ENCODE measurements around the gene TP63.

The TP63 gene

DNA sequence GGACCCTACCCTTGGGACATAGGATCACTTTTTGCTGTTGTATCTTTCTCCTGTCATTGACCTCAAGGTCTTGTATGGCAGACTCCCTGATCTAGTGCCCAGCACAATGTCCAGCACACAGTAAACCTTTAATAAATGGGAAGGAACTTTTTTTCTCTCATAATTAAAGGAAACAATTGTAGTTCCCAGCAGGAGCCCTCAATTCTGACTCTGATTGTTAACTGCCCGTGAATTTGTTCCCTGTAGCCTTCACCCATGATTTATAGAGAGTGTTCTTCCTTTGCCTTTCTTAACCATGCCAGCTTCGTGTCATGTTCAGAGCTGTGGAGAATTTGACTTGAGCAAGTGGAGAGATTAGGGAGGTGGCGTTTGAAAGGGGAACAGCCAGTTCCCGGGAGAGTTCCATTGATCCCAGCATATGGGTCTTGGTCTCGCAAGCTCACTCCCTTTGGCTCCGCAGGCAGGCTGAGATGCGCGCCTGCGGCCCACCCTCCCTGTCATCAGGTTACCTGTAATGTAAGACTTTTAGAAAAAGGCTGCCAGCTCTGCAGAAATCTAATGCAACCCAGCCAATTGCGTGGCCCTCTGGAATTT, 182.6 kb downstream of the TP63 start:
- no peak for DNase-seq (ENCODE audit: low read depth in 2 of 2)

DNA sequence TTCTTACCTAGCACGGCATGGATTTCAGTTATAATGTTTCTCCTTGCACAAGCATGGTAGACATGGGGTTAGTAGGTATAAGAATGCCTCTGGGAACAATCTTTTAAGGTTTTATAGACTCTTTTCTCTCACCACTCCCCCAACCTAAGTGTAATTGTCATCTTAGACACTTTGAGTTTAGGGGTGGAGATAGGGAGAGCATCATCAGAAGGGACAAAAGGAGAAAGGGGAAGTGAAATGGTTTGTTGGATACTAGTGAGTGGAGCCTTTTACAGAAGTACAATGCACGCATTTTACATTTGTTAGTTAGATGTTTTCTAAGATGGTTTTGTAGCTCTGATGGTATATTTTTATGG, 189.2 kb downstream of the TP63 start:
- DNase-seq (ENCODE audit: low read depth in 2 of 2): no peak

DNA sequence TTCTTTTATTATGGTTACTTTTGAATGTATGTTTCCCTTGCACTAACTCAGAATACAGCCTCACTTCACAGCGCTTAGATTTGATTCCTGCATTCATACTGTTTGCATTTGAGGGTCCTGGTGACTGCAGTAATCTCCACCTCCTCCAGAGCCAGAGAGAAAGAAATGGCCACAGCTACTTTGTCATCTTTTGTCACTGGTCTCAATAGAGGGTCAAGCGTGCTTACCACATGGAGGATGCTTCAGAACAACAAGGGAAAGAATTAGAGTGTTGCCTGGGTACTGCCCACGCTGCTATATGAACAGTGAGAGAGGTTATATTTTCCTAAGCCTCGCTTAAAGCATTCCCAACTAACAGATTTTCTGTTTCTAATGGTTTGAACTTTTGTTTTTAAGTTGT, 190.1 kb downstream of the TP63 start:
- no peak for DNase-seq (ENCODE audit: low read depth in 2 of 2)

DNA sequence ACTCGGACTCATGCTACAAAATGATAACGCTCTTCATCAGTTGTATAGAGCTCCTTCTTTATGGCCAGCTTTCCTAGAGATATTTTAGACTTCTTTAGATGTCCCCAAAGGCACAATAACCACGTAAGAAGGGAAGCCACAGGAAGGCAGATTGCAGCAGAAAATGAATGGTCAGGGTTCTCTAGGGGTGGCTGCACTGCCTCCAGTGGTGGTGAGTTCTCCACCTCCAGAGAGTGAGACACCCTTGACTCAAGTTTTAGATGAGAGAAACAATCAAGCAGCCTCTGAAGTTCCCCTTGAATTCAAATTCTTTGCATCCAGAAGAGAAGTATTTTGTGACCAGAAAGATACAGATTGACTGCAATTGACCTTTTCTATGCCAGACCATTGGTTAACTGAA, 191.5 kb downstream of the TP63 start:
- no peak for DNase-seq (ENCODE audit: low read depth in 2 of 2)

DNA sequence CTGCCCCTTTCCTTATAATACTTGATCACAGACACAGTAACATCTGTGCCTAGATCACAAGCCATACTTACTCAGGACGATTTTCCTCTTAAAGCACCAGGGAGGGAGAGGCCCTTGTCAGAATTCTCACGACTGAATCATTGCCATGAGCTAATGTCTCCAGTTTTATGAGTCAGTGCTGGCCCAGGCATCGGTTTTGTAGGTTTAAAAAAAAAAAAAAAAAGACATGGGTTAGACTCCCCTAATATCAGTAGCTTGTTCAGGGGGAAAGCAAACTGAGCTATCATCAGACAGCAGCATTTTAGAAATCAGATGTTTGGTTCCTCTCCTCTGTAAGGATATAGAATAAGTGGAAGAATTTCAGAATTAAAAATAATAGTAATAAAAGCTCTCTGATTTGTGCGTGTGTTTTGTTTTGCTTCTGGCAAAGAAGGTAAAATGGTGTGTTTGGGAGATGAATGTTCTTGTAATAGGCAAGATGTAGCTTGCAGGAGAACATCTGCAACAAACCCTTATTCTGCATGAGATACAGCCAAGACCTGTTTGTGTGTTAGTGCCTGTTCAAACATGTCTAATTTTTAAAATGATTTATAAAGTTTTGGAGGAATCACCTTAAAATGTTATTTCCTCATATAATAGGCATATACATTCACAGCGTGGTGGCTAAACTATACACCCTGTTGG, 193.6 kb downstream of the TP63 start:
- no peak for DNase-seq (ENCODE audit: low read depth in 2 of 2)

DNA sequence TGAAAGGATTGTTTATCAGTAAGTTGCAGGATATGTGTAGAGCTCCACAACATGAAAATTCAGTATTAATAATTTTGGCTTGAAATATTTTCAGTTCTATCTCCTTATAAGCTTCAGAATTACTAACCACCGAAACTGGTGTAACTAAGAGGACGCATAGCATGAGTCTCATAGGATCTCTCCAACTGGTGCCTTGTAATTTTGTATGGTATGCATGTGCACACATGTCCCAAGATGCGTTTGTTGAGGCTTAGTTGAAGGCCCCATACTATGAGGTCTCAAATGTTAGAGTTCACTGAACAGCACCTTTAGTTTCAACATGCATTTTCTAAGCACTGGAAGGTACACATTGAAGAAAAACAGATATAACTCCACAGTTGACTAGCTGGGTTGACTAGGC, 195.4 kb downstream of the TP63 start:
- no peak for DNase-seq (ENCODE audit: low read depth in 2 of 2)

DNA sequence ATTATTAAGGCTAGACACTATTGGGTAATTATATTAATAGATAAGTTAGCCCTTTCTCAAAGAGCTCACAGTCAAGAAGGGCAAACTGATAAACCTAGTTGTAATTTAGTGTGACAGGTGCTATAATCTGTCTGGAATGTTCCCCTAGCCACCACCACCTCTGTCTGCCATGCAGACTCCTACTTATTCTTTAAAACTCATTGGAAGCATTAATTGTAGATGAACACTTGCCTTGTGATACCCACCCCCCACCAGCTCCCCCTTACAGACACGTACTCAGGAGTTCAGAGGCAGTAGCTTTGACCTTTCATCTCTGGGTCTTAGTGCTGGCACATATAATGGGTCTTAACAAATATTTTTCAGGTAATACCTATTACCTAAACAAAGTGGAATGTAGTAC, 195.9 kb downstream of the TP63 start:
- no peak for DNase-seq (ENCODE audit: low read depth in 2 of 2)

DNA sequence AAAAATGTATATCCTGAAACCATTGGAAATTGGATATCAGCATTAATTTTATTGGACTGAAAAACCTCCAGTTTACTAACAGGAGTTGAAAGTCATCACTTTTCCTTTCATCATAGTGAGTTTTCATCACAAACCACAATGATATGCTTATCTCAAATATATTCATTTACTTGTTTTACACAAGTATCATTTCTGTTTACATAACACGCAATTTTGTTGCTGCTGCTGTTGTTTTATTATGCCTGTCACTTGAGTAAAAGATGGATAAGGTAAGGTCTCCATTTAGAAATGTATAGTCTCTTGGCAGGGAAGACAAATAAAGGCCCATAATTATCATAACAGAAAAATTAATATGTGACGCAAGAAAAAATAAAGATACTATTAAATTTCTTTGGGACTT, 199.2 kb downstream of the TP63 start:
- DNase-seq (ENCODE audit: low read depth in 2 of 2): no peak

DNA sequence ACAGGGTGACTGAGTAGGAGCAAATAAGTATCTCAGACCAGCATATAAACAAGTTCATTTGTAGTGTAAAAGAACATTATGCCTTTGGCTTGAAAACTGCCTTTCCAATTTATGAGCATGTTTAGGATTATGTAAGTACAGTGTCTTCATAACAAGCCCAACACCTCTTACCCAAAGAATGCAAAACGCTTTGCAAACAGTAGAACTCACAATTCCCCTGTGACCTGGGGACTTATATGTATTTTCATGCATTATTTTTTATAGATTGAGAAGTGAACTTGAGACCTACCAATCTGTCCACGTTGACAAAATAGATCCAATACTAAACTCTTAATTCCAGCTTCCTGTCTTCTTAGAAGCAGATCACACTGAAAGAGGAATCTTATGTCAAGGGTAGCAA, 202.1 kb downstream of the TP63 start:
- no peak for DNase-seq (ENCODE audit: low read depth in 2 of 2)

DNA sequence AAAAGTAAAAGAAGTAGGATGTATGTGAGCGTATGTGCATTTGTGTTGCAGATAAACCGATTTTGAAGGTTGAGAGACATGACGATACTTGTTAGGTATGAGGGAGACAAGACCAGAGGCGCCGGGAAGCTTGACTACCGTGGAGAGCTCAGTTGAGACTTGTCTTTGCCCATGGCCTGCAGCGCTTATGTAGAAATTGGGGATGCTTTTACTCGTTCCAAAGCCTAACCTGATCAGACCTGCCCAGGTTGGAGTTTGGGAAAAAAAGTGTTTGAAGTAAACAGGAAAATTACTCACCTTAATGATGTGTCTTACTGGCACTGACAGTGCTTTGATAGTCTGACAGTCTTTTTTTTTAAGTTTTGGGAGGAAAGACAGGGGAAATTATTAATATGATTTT, 202.8 kb downstream of the TP63 start:
- no peak for DNase-seq (ENCODE audit: low read depth in 2 of 2)

DNA sequence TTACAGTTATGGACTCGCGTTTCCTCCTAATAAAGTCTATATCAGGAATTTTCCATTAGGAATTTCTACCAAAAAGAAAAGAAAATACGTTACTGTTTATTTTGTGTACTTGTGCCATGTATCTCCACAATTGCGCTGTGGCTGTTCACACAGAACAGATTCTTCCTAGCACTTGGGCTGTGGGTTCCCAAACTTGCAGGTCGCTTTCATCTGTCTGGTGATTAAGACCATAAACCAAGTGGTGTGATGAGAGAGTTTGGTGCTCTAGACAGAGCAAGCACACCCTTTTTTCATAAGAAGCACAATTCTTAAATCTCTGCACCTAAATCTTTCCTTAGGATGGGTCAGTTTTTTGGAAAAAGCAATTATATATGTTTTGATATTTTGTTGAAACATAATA, 203.3 kb downstream of the TP63 start:
- no peak for DNase-seq (ENCODE audit: low read depth in 2 of 2)

DNA sequence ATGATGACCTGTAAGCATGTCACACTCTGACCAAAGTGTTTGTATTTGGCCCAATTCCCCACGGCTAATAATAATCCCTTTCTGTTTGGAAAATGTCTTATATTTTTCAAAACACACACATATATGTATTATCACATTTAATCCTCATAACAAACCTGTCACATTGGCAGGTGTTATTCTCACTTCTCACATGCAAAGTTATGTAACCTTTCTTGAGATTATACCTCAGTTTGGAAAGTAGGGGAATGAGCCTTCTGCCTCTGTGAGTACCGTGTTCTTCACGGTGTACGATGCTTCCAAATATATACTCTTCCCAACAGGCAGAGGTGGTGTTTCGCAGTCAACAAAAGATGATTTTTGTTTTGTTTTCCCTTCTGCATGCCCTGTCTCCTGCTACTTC, 205.6 kb downstream of the TP63 start:
- no peak for DNase-seq (ENCODE audit: low read depth in 2 of 2)

DNA sequence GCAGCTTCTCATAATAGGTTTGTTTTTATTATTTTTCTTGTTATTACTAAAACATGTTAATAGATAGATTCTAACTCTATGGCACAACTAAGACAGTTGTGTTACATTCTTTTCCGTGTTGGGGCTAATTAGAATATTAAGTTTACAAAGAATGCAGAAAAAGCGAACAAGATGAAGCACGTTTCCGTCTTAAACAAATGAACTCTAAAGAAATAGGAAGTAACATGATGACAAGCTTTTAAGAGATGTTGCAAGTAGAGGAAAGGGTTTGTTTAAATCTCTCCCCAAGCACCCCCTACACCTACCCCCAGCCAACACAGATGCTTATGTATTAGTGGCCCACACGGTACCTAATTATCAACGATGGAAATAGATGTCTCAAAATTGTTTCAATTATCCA, 207.1 kb downstream of the TP63 start:
- DNase-seq (ENCODE audit: low read depth in 2 of 2): no peak

DNA sequence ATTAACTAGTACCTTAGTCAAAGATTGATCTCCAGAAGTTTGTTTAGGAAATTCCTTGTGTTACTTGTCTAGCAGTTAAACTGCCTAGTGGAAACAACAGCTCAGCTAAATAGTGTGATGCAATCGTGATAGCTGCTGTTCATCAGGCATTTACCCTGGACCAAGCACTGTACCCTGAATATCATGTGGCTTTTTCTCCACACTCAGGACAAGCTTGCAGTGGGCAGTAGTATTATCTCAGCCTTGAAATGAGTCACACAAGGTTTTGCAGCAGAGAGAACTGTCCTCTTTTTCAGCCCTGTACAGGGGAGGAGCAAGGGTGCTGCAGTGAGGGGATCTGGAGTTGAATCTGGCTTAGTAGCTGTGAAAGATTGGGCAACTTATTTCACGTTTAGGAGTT, 208.4 kb downstream of the TP63 start:
- DNase-seq (ENCODE audit: low read depth in 2 of 2): no peak

DNA sequence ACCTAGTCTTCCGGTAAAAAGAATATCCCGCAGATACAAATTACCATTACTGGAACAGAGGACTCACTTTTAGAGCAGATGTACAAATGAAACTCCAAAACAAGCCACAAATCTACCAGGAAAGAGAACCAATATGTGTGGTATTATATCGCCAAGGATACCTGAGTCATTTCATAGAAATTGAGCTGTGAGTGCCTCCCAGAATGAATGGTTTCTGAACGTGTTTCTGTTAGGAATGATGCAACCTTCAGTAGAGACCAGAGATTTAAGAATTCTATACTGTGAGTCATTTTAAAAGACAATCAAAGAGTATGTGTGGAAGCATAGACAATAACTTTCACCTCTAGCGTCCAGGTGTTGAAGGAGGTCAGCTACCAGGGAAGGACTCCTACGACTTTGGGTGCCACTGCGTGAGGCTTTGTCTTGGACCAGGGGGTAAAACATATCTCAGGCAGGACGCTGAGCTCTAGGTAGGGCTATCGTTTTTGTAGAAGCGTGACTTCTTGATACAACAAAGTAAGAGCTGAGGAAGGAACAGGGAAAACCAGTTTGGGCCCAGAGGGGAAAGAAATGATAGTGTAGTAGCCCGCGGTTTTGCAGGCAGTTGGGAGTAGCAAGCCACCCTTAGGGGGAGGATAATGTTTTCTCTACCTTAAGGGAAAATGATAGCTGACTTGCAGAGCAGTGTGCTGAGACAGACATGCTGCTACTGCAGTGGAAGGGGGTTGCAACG, 210.4 kb downstream of the TP63 start:
- no peak for DNase-seq (ENCODE audit: low read depth in 2 of 2)

DNA sequence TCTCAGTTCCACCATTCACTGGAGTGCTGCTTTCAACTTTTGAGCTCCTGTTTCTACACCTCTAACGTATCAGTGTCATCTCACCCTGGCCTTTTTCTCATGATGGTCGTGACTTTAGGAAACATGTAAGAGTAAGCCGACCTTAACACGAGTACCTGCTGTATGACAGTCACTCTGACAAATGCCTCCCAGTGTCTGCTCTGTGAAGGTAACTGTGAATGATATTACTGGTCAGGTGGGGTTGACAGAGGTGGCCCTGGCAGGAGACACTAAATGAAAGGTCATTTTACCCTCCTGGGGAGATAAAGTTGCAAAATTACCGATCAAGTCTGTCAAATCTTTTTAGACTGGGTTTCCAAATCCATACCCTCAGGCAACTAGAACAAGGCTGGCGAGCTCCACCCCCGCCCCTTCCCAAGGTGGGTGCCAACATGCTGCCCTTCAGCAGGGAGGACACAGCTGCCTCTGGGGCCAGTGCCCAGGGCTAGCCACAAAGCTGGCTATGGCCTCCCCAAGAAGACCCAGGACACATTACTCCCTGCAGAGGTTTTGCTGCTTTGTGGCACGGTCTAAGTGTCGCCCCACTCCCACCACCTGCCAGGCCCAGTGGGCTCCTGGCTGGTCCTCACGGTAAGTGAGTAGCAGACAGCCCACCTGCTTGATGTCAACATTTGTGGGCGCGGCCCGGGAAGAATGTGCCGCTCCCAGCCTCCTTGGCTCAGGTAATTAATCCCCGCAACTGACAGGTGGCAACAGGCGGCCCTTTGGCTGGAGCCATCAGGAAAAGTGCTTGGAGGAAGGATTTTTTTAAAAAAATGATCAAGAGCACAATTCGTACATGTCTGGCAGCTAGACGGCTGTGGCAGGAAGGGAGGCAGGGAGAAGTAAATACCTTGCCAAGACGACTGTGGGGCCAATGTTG, 211.8 kb downstream of the TP63 start:
- DNase-seq (ENCODE audit: low read depth in 2 of 2): no peak

DNA sequence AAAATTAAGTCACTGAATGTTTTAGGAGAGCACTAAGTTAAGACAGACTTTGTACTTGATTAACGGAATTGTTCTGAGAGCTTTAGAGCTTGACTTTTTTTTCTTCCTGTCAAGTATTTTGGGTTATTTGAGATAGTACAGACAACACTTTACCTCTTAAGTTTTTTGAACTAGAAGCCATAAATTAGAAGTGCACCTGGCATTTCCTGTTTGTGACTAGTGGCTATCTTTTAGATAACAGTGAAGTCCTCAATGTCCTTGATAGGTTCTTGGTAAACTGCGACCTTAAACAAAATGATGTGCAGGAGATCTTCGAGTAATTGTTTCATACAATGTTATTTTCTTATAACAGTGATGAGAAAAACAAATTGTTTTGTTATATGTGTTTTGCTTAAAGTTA, 213.9 kb downstream of the TP63 start:
- DNase-seq (ENCODE audit: low read depth in 2 of 2): no peak

DNA sequence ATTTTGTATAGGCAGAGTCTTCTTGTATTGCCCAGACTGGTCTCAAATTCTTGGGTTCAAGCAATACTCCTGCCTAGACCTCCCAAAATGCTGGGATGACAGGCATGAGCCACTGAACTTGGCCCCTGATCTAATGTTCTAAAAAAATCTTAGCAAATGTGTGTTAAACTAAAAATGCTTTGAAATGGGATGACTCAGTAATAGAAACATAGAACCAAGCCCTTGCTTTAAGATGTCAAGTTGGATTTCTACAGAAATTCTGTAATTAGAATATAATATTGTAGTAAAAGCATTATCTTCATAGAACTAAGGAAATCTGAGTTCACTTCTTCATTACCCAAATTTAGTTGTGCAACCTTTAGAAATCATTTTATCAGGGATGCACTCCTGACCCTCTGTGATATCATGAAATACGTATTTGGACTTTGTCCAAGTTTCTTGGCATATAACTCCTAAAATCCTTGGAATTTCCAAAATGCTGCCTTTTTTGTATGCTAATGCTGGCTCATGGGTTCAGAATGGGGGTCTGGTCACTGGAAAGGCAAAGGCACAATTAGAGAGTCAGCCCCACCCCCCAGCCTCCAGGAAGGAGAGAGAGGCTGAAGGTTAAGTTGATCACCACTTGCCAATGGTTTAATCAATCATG, 217.3 kb downstream of the TP63 start:
- DNase-seq (ENCODE audit: low read depth in 2 of 2): no peak

DNA sequence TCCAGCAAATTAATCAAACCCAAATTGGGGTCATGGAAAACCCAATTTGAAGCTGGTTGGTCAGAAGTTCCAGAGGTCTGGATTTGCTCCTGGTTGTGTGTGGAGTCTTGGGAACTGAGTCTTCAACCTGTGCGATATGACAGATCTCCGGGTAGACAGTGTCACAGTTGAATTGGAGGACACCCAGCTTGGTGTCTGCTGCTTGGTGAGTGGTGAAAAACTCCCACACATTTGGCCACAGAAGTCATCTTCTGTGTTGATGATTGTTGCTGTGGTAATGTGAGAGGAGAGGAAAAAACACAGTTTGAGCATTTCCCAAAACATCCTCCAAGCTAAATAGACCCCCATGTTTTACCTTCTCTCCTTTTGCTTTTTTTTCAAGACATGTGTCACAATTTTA, 218.1 kb downstream of the TP63 start:
- DNase-seq (ENCODE audit: low read depth in 2 of 2): no peak

DNA sequence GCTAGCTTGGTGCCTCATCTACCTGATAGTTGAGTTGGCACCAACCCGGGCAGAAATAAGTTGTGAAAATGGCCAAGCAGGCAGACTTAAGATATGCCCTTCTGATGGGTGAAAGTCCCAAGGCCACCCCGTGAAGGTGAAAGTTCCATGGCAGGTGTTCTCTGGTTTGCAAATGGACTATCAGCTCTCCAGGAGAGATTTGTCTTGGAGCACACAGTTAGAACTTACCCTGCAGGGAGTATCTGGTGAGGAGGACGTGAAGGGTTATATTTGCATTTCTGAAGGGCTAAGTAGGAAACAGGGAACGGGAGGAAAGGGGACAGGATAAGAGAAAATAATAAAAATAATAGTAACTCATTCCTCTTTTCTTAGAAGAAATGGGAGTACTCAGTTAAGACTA, 220.5 kb downstream of the TP63 start:
- DNase-seq (ENCODE audit: low read depth in 2 of 2): no peak

DNA sequence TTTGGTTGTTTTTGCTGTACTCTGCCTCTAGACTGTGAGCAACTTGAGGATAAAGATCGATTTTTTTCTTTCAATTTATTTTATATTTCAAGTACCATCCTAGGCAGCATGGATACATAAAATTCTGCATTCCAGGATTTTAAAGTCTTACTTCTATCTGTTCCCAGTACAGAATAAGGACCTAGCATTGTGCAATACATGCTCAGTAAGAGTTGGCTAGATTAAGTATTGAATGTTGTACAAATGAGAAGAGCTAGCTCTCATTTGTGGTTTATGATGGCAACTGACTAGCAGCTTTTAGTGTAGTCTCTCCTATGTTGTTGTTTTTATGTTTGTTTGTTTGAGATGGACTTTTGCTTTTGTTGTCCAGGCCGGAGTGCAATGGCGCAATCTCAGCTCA, 222.7 kb downstream of the TP63 start:
- DNase-seq (ENCODE audit: low read depth in 2 of 2): no peak

DNA sequence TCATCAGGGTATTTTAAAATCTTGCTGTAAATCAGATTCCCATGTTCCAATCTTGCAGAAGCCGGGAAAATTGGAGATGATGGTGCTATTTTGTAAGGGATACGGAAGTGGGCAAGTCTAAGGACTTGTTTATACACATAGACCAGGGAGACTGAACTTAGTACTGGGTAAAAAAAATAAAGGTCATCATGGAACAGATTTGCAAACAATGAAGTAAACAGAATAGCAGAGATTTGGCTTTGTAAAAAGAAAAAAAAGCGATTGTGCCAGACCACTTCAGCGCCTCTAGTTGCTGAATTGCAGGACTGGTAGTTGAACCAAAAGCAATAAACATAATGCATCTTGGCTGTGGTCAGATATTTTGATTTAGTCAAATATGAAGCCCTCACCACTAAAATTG, 229.1 kb downstream of the TP63 start:
- DNase-seq (ENCODE audit: low read depth in 2 of 2): no peak
